HG03025 (cell line): ENCODE results near the gene COG4.

Experiments
- ATAC-seq: cut with Tn5 transposase; IDR thresholded peaks from one replicate; pipeline ENCODE4 v1.9.1; 2021; ENCODE audit warnings: mild to moderate bottlenecking, moderate library complexity; ENCODE audit not compliant: unreplicated experiment, low FRiP score

The COG4 gene

GRCh38 chr16:70481929-70482536, 41.3 kb downstream of the COG4 start:
- ATAC-seq = no peak

GRCh38 chr16:70480127-70481105, 42.9 kb downstream of the COG4 start:
- no peak for ATAC-seq

- no peak for ATAC-seq
Observed at GRCh38 chr16:70478912-70479341, 44.4 kb downstream of the COG4 start.

- no peak for ATAC-seq
Observed at GRCh38 chr16:70478169-70478568, 45.2 kb downstream of the COG4 start.

GRCh38 chr16:70476272-70477020, 46.9 kb downstream of the COG4 start:
- peak; percentile 61 for ATAC-seq

GRCh38 chr16:70475054-70475871, 48.1 kb downstream of the COG4 start:
- no peak for ATAC-seq

- ATAC-seq = no peak
Observed at GRCh38 chr16:70474320-70475053, 48.9 kb downstream of the COG4 start.

GRCh38 chr16:70473446-70474319, 49.7 kb downstream of the COG4 start:
- ATAC-seq = no peak

- ATAC-seq = no peak
Observed at GRCh38 chr16:70472786-70473433, 50.4 kb downstream of the COG4 start.

- no peak for ATAC-seq
Observed at GRCh38 chr16:70470927-70471341, 52.4 kb downstream of the COG4 start.

GRCh38 chr16:70470141-70470926, 53.0 kb downstream of the COG4 start:
- ATAC-seq = no peak

GRCh38 chr16:70468776-70469525, 54.4 kb downstream of the COG4 start:
- no peak for ATAC-seq

GRCh38 chr16:70467608-70468007, 55.7 kb downstream of the COG4 start:
- no peak for ATAC-seq

- ATAC-seq = no peak
Observed at GRCh38 chr16:70467113-70467512, 56.2 kb downstream of the COG4 start.

GRCh38 chr16:70466805-70467076, 56.6 kb downstream of the COG4 start:
- ATAC-seq = no peak

- no peak for ATAC-seq
Observed at GRCh38 chr16:70465999-70466804, 57.2 kb downstream of the COG4 start.
